Thoracic aorta (tissue), 2 donors: Measurements from ENCODE around the gene ANTXRL. TPM values are rescaled to one million over a fixed set of nuclear protein-coding genes. Genes with fewer than 3 reads are reported as not detected.
"Not testable (repeated sequence)": the region's sequence is repeated elsewhere in the genome, so short reads cannot be mapped to it uniquely, and the experiment has no call there.

ENCODE experiments used
- ATAC-seq: fragments of 150-250 bp; one replicate; pipeline ENCODE4 v1.8.0; 2017; ENCODE audit warnings: low read depth; ENCODE audit not compliant: insufficient number of reproducible peaks, low FRiP score
- DNase-seq: peaks from one replicate; pipeline ENCODE4 v3.0.0-alpha.2; 2020; ENCODE audit warnings: low spot score
- H3K27ac ChIP-seq, 2 donors: fragments of 200-600 bp; sonication (generic); 1 replicate in 1 of 2; 2 replicates in 1 of 2; pipeline ENCODE4 v1.5.1; 2016; ENCODE audit warnings: mild to moderate bottlenecking in 2 of 2, moderate library complexity in 2 of 2
- H3K27me3 ChIP-seq: fragments of 200-600 bp; sonication (generic); replicated peaks from 2 replicates; pipeline ENCODE4 v1.6.0; 2016; ENCODE audit warnings: mild to moderate bottlenecking; ENCODE audit not compliant: insufficient read depth
- H3K36me3 ChIP-seq: fragments of 200-600 bp; sonication (generic); one replicate; pipeline ENCODE4 v1.5.1; 2016
- H3K4me1 ChIP-seq, 2 donors: fragments of 200-600 bp; sonication (generic); 1 replicate in 1 of 2; 2 replicates in 1 of 2; pipeline versions ENCODE4 v1.5.1 to v1.6.0; 2016; ENCODE audit warnings: low read depth in 2 of 2, mild to moderate bottlenecking in 1 of 2; ENCODE audit not compliant: control insufficient read depth in 1 of 2
- H3K4me3 ChIP-seq: fragments of 200-600 bp; sonication (generic); 2 replicates; pipeline ENCODE4 v1.5.1; 2016; ENCODE audit warnings: mild to moderate bottlenecking
- H3K9me3 ChIP-seq: fragments of 200-600 bp; sonication (generic); 2 replicates; pipeline ENCODE4 v1.5.1; 2016
- total RNA-seq, 2 donors: library from RNA; depleted of rRNA; stranded (reverse); fragments of >200 nt; gene quantifications; one replicate each; pipeline versions ENCODE4 v1.1.0 to v1.2.3, GENCODE V29; 2016
- TF ChIP-seq, protein P1 (sequence below): fragments of 200-600 bp; sonication (generic); IDR thresholded peaks from one replicate; pipeline ENCODE4 v1.5.1; 2019; ENCODE audit warnings: antibody characterized with exemption

Gene ANTXRL
- total RNA-seq, 2 donors from 2014 or later, result not detected

DNA sequence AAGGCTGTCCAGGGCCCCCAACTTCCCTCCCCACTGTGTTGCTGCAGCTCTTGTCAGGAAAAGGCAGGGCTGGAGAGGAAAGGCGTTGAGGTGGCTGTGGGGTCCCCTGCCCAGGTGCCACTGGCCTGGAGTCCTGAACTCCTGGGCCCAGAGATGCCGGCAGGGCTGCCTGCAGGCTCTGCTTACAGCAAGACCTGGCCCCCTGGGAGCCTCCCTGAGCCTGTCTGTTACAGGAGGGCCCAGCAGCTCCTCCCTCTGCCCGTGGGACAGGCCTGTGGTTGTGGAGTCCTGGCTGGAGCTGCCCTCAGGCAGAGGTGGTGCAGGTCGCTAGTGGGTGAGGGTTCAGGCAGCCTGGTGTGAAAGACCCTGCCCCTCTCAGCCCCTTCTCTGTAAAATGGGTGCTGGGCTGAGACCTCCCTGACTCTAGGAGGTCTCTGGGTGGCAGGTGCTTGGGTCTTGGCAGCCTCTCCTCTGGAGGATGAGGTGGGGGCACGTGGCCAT lies 9.9 kb downstream of the ANTXRL start:
- no peaks in the 10 kb centered on the region for H3K9me3 ChIP-seq

GRCh38 chr10:46297406-46298204 lies 10.8 kb downstream of the ANTXRL start:
- DNase-seq, result no peak
- Histone ChIP-seq H3K4me1 (no peaks in the 10 kb centered on the region), H3K27me3 (no peaks in the 10 kb centered on the region), H3K9me3 (no peaks in the 10 kb centered on the region), H3K36me3 (no peaks in the 10 kb centered on the region), H3K27ac (no peak overlapping the region), H3K4me3 (no peak overlapping the region)
- no peak for ATAC-seq
- TF ChIP-seq, protein P1, sequence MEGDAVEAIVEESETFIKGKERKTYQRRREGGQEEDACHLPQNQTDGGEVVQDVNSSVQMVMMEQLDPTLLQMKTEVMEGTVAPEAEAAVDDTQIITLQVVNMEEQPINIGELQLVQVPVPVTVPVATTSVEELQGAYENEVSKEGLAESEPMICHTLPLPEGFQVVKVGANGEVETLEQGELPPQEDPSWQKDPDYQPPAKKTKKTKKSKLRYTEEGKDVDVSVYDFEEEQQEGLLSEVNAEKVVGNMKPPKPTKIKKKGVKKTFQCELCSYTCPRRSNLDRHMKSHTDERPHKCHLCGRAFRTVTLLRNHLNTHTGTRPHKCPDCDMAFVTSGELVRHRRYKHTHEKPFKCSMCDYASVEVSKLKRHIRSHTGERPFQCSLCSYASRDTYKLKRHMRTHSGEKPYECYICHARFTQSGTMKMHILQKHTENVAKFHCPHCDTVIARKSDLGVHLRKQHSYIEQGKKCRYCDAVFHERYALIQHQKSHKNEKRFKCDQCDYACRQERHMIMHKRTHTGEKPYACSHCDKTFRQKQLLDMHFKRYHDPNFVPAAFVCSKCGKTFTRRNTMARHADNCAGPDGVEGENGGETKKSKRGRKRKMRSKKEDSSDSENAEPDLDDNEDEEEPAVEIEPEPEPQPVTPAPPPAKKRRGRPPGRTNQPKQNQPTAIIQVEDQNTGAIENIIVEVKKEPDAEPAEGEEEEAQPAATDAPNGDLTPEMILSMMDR, result no peak

More for the DNA sequence above, 9.9 kb downstream of the ANTXRL start:
- no peak overlapping the region for H3K4me3 ChIP-seq
- no peaks in the 10 kb centered on the region for H3K27me3 ChIP-seq
- no peaks in the 10 kb centered on the region for H3K36me3 ChIP-seq
- TF ChIP-seq, protein P1, result no peak
- H3K27ac ChIP-seq, result no peak overlapping the region
- H3K4me1 ChIP-seq, result no peaks in the 10 kb centered on the region
- ATAC-seq, result no peak
- no peak for DNase-seq

GRCh38 chr10:46298477-46299285 lies 11.9 kb downstream of the ANTXRL start:
- Histone ChIP-seq H3K27me3 (no peaks in the 10 kb centered on the region), H3K27ac (no peak overlapping the region), H3K4me1 (no peaks in the 10 kb centered on the region), H3K9me3 (no peaks in the 10 kb centered on the region), H3K4me3 (no peak overlapping the region), H3K36me3 (no peaks in the 10 kb centered on the region)
- TF ChIP-seq, protein P1, result no peak
- DNase-seq, result no peak
- no peak for ATAC-seq

GRCh38 chr10:46299286-46299535 lies 12.4 kb downstream of the ANTXRL start:
- Histone ChIP-seq H3K4me1 (peaks cover 0 to 3% of the 10 kb centered on the region in 2 donors), H3K27me3 (no peaks in the 10 kb centered on the region), H3K36me3 (no peaks in the 10 kb centered on the region), H3K27ac (no peak overlapping the region), H3K9me3 (no peaks in the 10 kb centered on the region), H3K4me3 (no peak overlapping the region)
- TF ChIP-seq, protein P1, result no peak
- DNase-seq (no peak), ATAC-seq (no peak)

GRCh38 chr10:46299536-46300369 lies 13.0 kb downstream of the ANTXRL start:
- no peaks in the 10 kb centered on the region for H3K27me3 ChIP-seq
- DNase-seq (no peak), ATAC-seq (no peak)
- no peak overlapping the region for H3K27ac ChIP-seq
- peaks cover 0 to 6% of the 10 kb centered on the region in 2 donors for H3K4me1 ChIP-seq
- no peak overlapping the region for H3K4me3 ChIP-seq
- H3K36me3 ChIP-seq, result no peaks in the 10 kb centered on the region
- TF ChIP-seq, protein P1, result no peak
- H3K9me3 ChIP-seq, result no peaks in the 10 kb centered on the region

DNA sequence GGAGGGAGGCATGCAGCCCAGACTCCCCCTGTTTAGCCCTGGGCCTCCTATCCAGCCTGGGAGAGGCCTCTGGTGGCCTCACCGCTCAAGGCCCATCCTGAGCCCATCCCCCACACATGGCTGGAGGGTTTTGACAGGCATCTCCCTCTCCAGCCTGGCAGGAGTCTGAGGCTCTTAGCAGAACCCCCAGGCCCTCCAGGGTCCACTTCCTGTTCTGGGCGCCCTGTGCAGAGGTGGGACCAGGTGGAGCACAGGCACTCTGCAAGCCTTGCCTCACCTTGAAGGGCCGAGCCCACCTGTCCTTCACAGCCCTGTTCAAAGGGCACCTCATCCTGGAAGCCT lies 13.5 kb downstream of the ANTXRL start:
- not testable (repeated sequence) for ATAC-seq, DNase-seq

More for the DNA sequence above, 13.5 kb downstream of the ANTXRL start:
- H3K4me3 ChIP-seq, H3K9me3 ChIP-seq, H3K36me3 ChIP-seq, H3K27ac ChIP-seq, H3K27me3 ChIP-seq: not testable (repeated sequence)
- H3K4me1 ChIP-seq, result peaks cover 4 to 12% of the 10 kb centered on the region in 2 donors
